HG03103 (cell line): Measurements from ENCODE around the gene CLDN22.

Experiments
- ATAC-seq: cut with Tn5 transposase; IDR thresholded peaks from one replicate; pipeline ENCODE4 v1.9.1; 2021; ENCODE audit warnings: low read depth; ENCODE audit not compliant: unreplicated experiment

CLDN22 gene

GRCh38 chr4:183323295-183323694, 3.2 kb upstream of the CLDN22 start:
- no peak for ATAC-seq

DNA sequence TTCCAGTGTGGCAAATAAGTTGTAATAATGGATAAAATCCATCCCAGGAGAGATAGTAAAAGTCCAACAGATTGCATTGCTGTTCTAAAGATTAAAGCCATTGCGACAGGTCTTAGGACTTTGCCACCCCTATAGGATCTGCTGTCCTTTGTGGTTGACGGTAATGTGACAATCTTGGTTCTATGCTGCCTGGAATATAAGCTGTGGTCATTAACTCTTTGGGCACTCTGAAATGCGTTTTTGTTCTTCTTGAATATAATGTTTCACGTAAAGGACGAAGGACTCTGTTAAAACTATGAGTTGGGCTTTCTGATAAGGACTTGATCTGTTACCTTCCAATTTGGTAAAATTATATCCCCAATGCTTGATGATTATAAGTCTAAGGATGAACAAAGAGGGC, 2.2 kb upstream of the CLDN22 start, which contains the start of gene CLDN24:
CLDN24 (minus strand) TSS at position 101 of the 400 bp plus-strand sequence; CDS start at position 101, 0 bp downstream.
- ATAC-seq = no peak

DNA sequence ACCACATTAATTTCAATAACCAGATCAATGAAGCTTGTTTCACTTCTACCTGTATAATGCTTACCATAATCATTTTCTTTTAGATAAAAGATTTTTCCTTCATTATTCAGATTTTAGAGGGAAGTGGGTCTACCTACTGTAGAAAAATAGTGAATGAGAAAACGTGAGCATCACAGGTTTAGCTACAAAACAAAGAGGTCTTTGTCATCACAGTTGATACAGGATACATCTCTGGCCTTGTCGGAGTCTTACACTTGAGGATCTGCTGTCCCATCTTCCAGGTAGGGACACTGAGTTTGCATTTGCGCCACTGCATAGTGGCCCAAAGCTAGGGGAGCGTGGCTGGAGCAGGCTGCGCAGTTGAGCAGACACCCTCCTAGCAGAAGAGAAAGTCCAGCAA, 1.4 kb upstream of the CLDN22 start:
- no peak for ATAC-seq

DNA sequence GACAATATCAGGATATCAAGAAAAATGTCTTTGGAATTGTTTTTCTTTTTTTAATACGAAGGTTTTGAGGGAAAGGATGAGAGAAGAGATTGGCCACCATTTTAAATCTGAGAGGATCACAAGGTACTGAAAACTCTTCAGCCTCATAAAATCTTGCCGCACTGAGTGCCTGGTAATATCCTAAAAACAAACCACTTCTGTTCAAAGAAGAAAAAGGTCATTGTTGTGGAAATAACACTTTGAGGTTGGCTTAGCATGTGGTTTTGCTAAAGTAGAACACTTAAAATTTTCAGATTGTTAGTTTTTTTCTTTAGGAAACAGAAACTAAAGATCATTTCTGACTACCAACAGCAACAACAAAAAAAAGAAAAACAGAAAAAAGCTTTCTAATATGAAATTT, 1.0 kb upstream of the CLDN22 start:
- ATAC-seq = no peak

DNA sequence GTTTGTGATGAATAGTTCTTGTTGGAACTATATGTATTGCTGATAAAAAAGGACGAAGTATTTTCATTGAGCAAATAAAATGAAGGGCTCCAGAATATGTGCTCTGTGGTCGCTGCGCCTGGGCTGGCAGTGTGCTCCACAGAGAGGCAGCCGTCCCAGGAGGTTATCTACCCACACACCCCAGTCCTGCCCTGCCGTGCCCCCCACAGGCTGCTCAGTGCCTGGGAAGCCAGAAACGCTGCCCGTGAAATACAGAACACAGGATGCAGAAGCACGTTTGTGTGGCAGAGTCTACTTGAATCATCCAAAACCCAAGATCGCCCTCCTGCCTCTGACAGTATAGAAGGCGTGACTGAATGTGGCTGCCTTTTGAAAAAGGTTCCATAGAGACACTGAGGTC, 1.4 kb downstream of the CLDN22 start:
- no peak for ATAC-seq

- no peak for ATAC-seq
Observed at GRCh38 chr4:183314806-183315205, 5.3 kb downstream of the CLDN22 start.

GRCh38 chr4:183314336-183314735, 5.7 kb downstream of the CLDN22 start:
- ATAC-seq = no peak

DNA sequence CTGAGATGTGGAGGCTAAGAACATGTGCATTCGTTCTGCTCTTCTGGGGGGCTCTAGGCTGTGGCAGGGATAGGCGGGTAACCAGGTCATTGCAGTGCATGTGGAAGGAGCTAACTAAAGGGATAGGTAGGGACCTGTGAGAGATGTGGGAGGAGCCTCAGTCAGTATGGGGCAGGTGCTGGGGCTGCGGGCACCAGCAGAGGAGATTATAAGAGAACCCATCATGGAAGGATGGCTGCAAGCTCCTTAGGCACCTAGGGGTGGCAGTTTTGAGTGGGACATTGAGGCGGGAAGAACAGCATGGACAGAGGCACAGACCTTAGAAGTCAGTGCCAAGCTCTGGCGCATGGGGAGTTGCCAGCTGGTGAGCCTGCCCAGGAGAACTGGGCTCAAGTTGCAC, 7.2 kb downstream of the CLDN22 start:
- ATAC-seq = no peak

DNA sequence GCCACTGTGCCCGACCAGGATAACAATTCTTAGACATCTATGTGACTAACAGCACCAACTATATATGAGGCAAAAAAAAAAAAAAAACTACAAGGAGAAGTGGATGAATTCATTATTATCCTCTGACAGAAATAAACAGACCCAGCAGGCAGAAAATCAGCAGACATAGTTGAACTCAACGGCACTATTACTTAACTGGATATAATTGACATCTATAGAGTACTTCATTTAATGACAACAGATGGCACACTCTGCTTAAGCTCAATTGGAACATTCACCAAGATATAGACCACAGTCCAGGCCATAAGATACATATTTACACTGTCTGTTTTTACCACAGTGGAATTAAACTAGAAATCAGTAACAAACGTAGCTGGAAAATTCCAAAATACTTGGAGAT, 13.3 kb downstream of the CLDN22 start:
- no peak for ATAC-seq

- no peak for ATAC-seq
Observed at GRCh38 chr4:183304538-183304937, 15.5 kb downstream of the CLDN22 start.

GRCh38 chr4:183304067-183304466, 16.0 kb downstream of the CLDN22 start:
- peak; percentile 46 for ATAC-seq

- no peak for ATAC-seq
Observed at GRCh38 chr4:183303301-183303700, 16.8 kb downstream of the CLDN22 start.

DNA sequence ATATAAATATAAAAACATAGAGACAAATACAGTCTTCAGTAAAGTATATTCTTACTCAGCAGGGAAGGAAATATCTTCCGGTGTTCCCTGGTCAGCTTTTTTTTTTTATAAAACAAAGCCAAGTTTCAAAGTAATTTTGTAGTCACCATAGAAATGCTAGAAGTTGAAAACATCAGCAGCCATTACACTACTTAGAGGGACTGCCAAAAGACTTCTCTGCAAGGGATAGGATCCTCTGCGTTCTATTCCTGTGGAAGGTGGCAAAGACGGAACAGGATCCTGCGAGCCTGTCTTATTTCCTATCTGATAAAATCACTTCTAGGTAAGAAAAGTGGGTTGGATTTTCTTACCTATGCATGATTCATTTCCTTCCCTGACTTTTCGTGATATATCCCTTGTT, 19.4 kb downstream of the CLDN22 start:
- no peak for ATAC-seq

GRCh38 chr4:183300070-183300469, 20.0 kb downstream of the CLDN22 start:
- no peak for ATAC-seq

DNA sequence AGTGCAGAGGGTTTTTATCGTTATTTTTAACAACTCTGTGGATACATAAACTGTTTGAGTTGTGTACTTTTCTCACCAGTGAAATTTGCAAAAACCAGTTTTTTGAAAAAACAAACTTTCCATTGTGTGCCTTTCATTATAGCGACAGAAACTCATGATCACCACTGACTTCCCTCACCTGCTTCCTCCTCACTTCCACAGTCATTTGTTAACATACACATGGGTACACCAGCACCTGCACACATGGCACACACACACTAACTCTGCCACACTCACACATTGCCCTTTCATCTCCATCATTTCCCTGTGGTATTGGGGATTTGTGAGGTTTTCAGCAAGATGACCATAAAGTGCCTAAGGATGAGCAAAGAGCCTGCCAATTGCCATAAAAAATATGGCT, 20.6 kb downstream of the CLDN22 start:
- ATAC-seq = no peak

DNA sequence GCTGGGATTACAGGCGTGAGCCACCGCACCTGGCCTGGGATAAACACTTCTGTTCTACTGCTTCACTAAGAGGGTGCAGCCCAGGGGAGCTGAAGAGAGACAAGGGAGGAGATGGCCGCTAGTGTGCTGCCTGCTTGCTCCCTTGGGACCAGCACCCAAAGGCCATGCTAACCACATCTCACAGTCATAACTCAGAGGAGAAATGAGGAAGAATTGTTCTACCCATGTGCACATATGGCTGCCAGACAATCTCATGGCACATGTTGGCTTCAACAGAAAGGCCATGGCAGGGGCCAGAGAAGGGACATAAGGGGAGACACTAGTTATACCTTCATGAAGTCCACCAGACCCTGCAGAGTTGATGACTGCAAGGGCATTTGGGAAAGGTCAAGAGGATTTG, 22.4 kb downstream of the CLDN22 start:
- ATAC-seq = peak; percentile 62

- ATAC-seq = no peak
Observed at GRCh38 chr4:183295711-183296110, 24.4 kb downstream of the CLDN22 start.

GRCh38 chr4:183291070-183291469, 29.0 kb downstream of the CLDN22 start:
- no peak for ATAC-seq

- ATAC-seq = no peak
Observed at GRCh38 chr4:183289688-183290087, 30.4 kb downstream of the CLDN22 start.

GRCh38 chr4:183288955-183289354, 31.1 kb downstream of the CLDN22 start:
- ATAC-seq = no peak

- no peak for ATAC-seq
Observed at GRCh38 chr4:183287677-183288076, 32.4 kb downstream of the CLDN22 start.

DNA sequence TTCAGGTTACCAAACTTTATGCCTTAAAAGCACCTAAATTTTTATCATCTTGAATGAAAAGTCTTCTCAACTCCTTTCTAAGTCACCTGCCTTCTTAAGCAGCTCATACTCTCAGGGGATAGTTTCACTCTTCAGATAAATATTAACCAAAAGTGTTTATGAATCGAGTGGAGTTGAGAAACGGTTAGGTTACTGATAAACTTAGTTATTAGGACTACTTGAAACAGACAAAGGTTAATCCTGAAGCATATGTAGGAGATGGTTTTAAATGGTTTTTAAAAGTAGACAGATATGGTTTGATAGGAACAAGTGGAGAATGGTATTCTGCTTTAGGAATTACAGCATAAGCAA, 32.8 kb downstream of the CLDN22 start:
- peak; percentile 41 for ATAC-seq

- no peak for ATAC-seq
Observed at GRCh38 chr4:183286590-183287308, 33.3 kb downstream of the CLDN22 start.
